Fibroblast of lung (primary cell): ENCODE measurements around the gene CHRNA3.

Experiments used
- EZH2 ChIP-seq: IDR thresholded peaks from 2 replicates; pipeline ENCODE4 v1.5.1; 2012; ENCODE audit warnings: low read length, control low read depth, mild to moderate bottlenecking; ENCODE audit errors: missing control alignments
- TF ChIP-seq, protein P1 (sequence below), 2 donors: IDR thresholded peaks in 1 of 2; conservative IDR thresholded peaks in 1 of 2; 1 replicate in 1 of 2; 2 replicates in 1 of 2; pipeline ENCODE4 v1.5.1; 2011 to 2012; ENCODE audit warnings: low read length in 2 of 2, control low read depth in 1 of 2, inconsistent platforms in 1 of 2, low read depth in 1 of 2, mild to moderate bottlenecking in 1 of 2

DNA sequence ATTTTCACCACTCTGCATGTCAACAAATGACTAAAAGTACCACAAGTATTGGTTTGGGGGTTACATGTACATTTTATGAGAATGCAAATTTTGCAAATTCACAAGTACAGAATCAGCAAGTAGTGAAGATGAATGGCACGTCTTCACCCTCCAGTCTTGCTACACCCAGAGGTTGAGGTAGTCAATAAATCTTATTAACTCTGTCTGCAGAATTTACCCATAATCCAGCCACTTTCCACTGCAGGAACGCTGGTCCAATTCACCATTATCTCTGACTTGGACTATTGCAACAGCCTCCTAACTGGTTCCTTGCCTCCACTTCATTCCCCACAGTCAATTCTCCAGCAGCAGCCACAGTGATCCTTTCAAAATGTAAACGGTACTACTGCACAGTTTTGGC lies 70.0 kb downstream of the CHRNA3 start:
- no peak for TF ChIP-seq EZH2
- TF ChIP-seq, protein P1, sequence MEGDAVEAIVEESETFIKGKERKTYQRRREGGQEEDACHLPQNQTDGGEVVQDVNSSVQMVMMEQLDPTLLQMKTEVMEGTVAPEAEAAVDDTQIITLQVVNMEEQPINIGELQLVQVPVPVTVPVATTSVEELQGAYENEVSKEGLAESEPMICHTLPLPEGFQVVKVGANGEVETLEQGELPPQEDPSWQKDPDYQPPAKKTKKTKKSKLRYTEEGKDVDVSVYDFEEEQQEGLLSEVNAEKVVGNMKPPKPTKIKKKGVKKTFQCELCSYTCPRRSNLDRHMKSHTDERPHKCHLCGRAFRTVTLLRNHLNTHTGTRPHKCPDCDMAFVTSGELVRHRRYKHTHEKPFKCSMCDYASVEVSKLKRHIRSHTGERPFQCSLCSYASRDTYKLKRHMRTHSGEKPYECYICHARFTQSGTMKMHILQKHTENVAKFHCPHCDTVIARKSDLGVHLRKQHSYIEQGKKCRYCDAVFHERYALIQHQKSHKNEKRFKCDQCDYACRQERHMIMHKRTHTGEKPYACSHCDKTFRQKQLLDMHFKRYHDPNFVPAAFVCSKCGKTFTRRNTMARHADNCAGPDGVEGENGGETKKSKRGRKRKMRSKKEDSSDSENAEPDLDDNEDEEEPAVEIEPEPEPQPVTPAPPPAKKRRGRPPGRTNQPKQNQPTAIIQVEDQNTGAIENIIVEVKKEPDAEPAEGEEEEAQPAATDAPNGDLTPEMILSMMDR (conservative IDR thresholded peaks at IDR 0.05 in 1 of 2, IDR thresholded peaks at IDR 0.05 in 1 of 2; ENCODE audit: low read depth in 1 of 2, low read length in 2 of 2), result no peak
